GM19043 (cell line): ENCODE data around the gene BCAN.

ENCODE experiments used
- ATAC-seq: cut with Tn5 transposase; IDR thresholded peaks from one replicate; pipeline ENCODE4 v1.9.1; 2021; ENCODE audit warnings: low read depth; ENCODE audit not compliant: unreplicated experiment

Gene BCAN

GRCh38 chr1:156675210-156676113 lies 33.5 kb downstream of the BCAN start:
- no peak for ATAC-seq

GRCh38 chr1:156676114-156676819 lies 34.4 kb downstream of the BCAN start:
- no peak for ATAC-seq

DNA sequence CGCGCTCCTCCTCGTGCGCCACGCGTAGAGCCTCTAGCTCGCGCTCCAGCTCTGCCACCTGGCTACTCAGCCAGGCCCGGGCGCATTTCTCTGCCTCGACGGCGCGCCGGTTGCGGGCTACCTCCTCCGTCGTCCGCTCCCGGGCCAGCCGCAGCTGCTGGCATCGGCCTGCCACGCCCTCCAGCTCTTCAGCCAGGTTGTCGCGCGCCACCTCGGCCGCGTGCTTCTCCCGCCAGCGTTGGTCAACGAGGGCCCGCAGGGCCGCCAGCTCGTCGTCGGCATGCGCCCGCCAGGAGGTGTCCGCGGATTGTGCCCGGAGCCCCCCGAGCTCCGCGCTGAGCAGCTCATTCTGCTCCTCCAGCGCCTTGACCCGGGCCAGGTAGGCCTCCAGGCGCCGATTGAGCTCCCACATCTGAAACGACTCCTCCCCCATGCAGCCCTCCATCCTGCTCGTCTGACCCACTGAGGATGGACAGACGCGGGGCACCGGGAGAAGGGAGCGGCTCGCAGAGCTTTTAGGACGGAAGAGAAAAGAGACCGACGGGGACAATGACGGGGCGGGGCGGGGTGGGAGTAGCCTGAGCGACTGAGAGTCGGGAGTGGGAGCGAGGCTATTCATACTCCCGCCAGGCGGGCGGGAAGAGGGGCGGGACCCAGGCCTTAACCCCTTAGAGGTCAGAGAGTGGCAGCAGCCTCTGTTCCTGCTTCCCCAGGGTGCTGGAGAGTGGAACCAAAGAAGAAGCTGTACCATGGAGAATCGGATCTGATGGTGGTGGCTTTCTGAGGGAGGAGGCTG lies 35.1 kb downstream of the BCAN start, which contains the start of gene NES:
TSS of gene NES (minus strand) at position 588 of the 796 bp plus-strand sequence. CDS start at position 445, 143 bp downstream.
- no peak for ATAC-seq

- no peak for ATAC-seq
Measured at GRCh38 chr1:156677616-156678596, 36.0 kb downstream of the BCAN start.

DNA sequence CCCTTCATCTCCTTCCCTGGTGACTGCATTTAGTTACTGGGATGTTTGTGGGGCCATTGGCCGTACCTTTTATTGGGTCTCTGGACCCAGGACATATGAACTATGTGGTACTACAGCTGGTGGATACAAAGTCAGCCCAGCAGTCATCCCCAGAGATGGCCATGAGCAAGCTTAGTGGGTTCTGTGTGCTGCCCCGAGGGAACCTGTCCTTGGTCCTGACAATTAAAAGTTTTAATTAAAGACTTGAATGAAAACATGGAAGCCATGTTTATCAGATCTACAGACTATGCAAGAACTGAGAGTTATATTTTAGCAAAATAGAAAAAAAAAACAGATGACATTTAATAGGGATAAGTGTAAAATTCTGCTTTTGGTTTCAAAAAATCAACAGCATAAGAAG lies 38.1 kb downstream of the BCAN start:
- ATAC-seq = no peak

GRCh38 chr1:156681196-156681960 lies 39.5 kb downstream of the BCAN start:
- no peak for ATAC-seq

GRCh38 chr1:156682166-156682890 lies 40.4 kb downstream of the BCAN start:
- no peak for ATAC-seq

DNA sequence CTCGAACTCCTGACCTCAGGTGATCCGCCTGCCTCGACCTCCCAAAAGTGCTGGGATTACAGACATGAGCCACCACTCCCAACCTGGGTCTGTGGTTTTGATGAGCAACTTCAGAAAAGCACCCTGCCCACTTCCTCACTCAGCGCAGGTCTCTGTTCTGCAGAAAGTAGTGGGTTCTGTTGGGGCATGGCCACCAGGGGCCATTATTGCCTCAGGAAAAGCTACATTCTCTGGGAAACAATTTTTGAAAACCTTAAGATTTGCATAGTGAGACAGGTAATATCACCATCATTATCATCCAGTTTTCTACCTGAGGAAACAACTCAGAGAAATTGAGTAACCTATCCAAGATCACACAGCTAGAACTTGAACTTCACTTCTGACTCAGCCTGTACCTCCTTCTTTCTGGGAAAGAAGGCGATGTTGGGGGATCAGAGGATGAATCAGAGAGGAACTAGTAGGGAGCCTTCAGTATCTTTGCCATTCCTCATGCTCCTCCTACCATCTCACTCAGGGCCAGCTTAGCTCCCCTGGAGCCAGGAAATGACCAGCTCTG lies 42.4 kb downstream of the BCAN start:
- no peak for ATAC-seq

DNA sequence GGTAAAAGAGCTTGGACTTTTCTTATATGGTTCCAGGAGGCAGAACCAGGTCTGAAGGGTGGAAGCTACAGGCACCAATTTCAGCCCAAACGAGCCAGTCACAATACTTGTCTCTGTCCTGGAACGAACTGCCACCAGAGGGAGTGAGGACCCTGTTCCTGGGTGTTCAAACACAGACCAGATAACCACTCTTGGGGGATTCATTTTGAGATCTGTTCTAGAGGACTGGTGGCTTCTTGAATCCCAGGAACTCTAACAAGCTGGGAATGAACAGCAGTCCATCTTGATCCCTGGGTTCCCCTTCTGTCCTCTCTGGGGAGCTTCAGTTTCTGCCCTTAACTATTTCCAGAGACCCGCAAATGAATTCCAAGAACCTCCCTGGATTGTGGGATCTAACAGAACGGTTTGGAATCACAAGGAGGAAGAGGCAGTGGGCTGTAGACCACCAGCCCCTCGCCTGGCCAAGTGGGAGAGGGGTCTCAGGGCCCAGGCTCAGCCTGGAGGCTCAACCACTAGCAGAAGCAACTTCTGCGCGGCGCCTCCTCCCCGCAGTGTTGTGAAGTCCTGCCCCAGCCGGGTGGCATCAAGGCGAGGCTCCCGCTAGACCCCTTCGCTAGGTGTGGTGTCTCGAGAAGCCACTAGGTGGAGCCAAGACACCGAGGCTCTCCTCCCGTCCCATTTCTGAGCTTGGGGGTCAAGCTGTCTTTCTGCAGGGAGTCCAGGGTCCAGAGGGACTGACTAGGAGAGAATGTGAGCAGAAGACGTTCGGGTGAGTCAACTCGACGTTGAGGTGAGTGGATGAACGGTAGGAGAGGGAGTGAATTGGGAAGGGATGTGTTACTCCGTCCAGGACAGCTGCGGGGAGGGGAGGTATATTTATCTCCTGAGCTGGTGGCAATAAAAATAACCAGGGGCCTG lies 47.4 kb downstream of the BCAN start:
- ATAC-seq = peak; percentile 72

GRCh38 chr1:156689953-156690674 lies 48.2 kb downstream of the BCAN start:
- ATAC-seq = no peak

DNA sequence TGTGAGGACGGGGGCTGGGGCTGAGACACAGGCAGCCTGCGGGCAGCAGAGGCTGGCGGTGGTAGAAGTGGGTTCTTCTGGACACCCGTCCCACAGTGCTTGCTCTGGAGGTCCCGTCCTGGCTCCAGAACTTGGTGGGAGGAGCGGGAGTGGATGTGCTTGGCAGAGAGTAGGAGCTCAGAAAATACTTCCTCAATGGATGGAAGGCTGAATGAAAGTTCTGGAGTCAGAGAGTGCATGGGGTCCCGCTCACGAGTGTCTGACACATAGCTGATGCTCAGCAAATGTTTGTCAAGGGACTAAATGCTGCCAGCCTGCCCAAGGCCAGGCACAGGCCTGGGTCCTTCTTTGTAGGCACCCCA lies 48.7 kb downstream of the BCAN start:
- ATAC-seq = no peak

DNA sequence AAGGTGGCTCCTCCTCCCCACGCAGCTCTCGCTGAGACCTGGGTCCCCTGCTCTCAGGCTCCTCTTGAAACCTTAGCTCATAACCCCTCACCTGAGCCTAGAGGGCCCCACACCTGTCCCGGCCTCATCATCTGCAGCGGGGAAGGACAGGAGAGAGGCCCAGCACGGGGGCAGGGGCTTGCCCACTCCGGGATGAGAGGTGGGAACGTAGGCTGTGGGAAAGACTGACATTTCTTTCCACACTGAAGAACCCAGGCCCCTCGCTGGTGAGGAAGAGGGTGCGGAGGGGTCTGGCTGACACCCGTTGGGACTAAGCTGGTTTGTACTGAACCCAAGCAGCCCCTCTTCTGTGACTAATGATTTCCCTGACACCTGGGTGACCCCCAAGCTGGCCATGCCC lies 49.3 kb downstream of the BCAN start:
- no peak for ATAC-seq

DNA sequence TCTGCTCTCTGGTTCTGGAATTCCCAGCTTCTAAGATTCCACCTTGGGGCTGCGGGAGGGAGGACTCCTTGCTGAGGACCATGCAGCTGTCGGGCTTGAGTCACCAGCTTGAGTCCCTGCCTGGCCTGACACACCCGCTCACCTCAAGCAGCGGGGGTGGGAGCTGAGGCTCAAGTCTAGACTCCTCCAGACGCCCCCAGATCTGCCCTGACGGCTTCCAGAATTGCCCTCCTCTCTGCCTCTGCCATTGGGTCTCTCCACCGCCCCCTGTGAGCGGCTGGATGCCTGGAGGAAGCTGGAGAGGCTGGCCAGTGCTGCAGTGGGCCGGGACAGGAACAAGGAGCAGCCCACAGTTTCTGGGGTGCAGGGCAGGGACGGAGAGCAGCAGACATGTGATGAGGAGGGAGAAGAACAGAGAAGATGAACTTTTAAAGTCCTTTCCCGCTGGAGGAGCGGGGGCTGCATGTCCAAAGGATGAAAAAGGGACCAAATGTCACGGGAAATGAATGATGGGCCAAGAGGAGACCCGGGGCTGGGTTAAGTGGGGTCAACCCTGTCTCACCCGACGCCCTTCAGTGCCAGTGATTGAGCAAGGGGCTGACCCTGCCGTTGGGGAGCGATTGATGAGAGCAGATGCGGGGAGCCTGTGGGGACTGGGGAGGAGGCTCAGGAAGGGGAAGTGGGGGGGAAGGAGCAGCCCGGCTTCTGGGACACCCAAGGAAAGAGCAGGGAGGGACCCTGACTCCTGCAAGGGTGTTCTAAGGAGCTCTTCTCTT lies 49.9 kb downstream of the BCAN start:
- no peak for ATAC-seq

GRCh38 chr1:156692441-156692924 lies 50.6 kb downstream of the BCAN start:
- no peak for ATAC-seq
